GM19043 (cell line): Measurements from ENCODE around the gene CEP85L.
"Not testable (repeated sequence)": the region's sequence is repeated elsewhere in the genome, so short reads cannot be mapped to it uniquely, and the experiment has no call there.

ENCODE experiments used
- ATAC-seq: cut with Tn5 transposase; IDR thresholded peaks from one replicate; pipeline ENCODE4 v1.9.1; 2021; ENCODE audit warnings: low read depth; ENCODE audit not compliant: unreplicated experiment

The CEP85L gene

GRCh38 chr6:118444796-118445195, 206.6 kb downstream of the CEP85L start:
- no peak for ATAC-seq

DNA sequence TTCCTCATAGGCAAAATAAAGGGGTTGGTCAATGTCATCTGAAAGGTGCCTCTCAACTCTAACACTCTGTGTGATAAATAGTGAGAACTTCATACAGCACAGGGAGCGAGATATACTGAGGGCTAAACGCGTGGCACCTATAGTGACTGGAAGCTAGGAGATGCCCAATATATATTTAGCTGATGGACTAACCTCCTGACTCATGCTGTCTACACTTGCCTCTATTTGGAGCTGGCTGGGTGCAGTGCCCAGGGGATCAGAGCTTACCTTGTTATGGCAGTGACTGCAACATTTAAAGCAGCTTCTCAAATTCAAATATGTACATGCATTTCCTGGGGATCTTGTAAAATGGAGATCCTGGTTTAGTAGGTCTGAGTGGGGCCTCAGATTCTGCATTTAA, 214.9 kb downstream of the CEP85L start:
- no peak for ATAC-seq

DNA sequence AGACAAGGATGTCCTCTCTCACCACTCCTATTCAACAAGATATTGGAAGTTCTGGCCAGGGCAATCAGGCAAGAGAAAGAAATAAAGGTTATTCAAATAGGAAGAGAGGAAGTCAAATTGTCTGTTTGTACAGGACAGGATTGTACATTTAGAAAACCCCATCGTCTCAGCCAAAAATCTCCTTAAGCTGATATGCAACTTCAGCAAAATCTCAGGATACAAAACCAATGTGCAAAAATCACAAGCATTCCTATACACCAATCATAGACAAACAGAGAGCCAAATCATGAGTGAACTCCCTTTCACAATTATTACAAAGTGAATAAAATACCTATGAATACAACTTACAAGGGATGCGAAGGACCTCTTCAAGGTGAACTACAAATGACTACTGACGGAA, 217.2 kb downstream of the CEP85L start:
- ATAC-seq = not testable (repeated sequence)

- ATAC-seq = not testable (repeated sequence)
Observed at GRCh38 chr6:118421312-118421711, 230.1 kb downstream of the CEP85L start.

GRCh38 chr6:118419448-118420394, 231.7 kb downstream of the CEP85L start:
- no peak for ATAC-seq
